Gastroesophageal sphincter (tissue), 4 donors: ENCODE measurements around the gene ETFB. TPM values are rescaled to one million over a fixed set of nuclear protein-coding genes. Genes with fewer than 3 reads are reported as not detected.

ENCODE experiments used
- ATAC-seq: fragments of 150-250 bp; one replicate; pipeline ENCODE4 v1.9.1; 2016; ENCODE audit warnings: mild to moderate bottlenecking, moderate library complexity
- H3K27ac ChIP-seq, 4 donors: fragments of 200-600 bp; sonication (generic) in 3 of 4; 1 replicate in 3 of 4; 2 replicates in 1 of 4; pipeline ENCODE4 v1.5.1; 2016 to 2019
- H3K27me3 ChIP-seq: fragments of 200-600 bp; sonication (generic); one replicate; pipeline ENCODE4 v1.5.1; 2019
- H3K36me3 ChIP-seq, 2 donors: fragments of 200-600 bp; sonication (generic); one replicate each; pipeline ENCODE4 v1.5.1; 2019; ENCODE audit warnings: control low read depth in 1 of 2
- H3K4me1 ChIP-seq, 3 donors: fragments of 200-600 bp; sonication (generic); 1 replicate in 2 of 3; 2 replicates in 1 of 3; pipeline ENCODE4 v1.5.1; 2016 to 2019; ENCODE audit warnings: control low read depth in 2 of 3
- H3K4me3 ChIP-seq, 2 donors: fragments of 200-600 bp; sonication (generic); one replicate each; pipeline ENCODE4 v1.5.1; 2019; ENCODE audit warnings: mild to moderate bottlenecking in 1 of 2, moderate library complexity in 1 of 2
- H3K9me3 ChIP-seq, 3 donors: fragments of 200-600 bp; sonication (generic); one replicate each; pipeline ENCODE4 v1.5.1; 2017 to 2019; ENCODE audit warnings: control low read depth in 2 of 3
- EP300 ChIP-seq: sonication (generic); formaldehyde crosslinking; IDR thresholded peaks from one replicate; pipeline ENCODE4 v1.6.1; 2017; ENCODE audit warnings: antibody characterized with exemption, mild to moderate bottlenecking
- POLR2A ChIP-seq, 2 donors: fragments of 450-650 bp; IDR thresholded peaks; one replicate each; pipeline ENCODE4 v1.6.1; 2017; ENCODE audit warnings: antibody characterized with exemption in 2 of 2, mild to moderate bottlenecking in 2 of 2, moderate library complexity in 1 of 2
- POLR2AphosphoS5 ChIP-seq: sonication (generic); formaldehyde crosslinking; IDR thresholded peaks from one replicate; pipeline ENCODE4 v1.6.1; 2017; ENCODE audit warnings: antibody characterized with exemption
- WGBS, 2 donors: methylation state at CpG; one replicate each; pipeline ENCODE4 v1.1.5; 2018; ENCODE audit warnings: low coverage in 1 of 2; 5-methylcytosine and 5-hydroxymethylcytosine counted together
- total RNA-seq, 4 donors: library from RNA; depleted of rRNA; stranded (reverse); fragments of >200 nt; gene quantifications; one replicate each; pipeline ENCODE4 v1.1.0, GENCODE V29; 2016
- TF ChIP-seq, protein P1 (sequence below), 4 experiments: fragments of 200-600 bp in 2 of 4; fragments of 450-650 bp in 2 of 4; sonication (generic) in 1 of 4; IDR thresholded peaks; one replicate each; pipeline ENCODE4 v1.5.1; 2017 to 2019; ENCODE audit warnings: antibody characterized with exemption in 4 of 4, mild to moderate bottlenecking in 2 of 4, moderate library complexity in 2 of 4

The ETFB gene
- total RNA-seq, 4 donors from 2014 or later: 96.2 to 136 (median 103) TPM

GRCh38 chr19:51365211-51365964, 800 bp downstream of the ETFB start:
- H3K9me3 ChIP-seq: no peaks in the 10 kb centered on the region
- peaks cover 0 to 50% (median 22%) of the 10 kb centered on the region in 3 donors for H3K4me1 ChIP-seq

GRCh38 chr19:51364200-51365106, 1.7 kb downstream of the ETFB start:
- no peaks in the 10 kb centered on the region for H3K27me3 ChIP-seq
- WGBS, 2 donors: 35 to 67% methylated on average over 2 to 8 of the region's 15 CpGs
- no peaks in the 10 kb centered on the region for H3K36me3 ChIP-seq
- no peaks in the 10 kb centered on the region for H3K9me3 ChIP-seq
- TF ChIP-seq POLR2AphosphoS5: no peak
- no peak overlapping the region for H3K4me3 ChIP-seq
- ATAC-seq: no peak
- peak overlapping the region in 3 of 4 donors; percentile 97 to 98 (median 98) for H3K27ac ChIP-seq
- H3K4me1 ChIP-seq: peaks cover 0 to 55% (median 22%) of the 10 kb centered on the region in 3 donors

More at GRCh38 chr19:51365211-51365964, 800 bp downstream of the ETFB start:
- H3K27me3 ChIP-seq: no peaks in the 10 kb centered on the region
- no peak for ATAC-seq
- no peaks in the 10 kb centered on the region for H3K36me3 ChIP-seq
- H3K27ac ChIP-seq: peak overlapping the region; percentile 90 to 98 (median 98)
- no peak for TF ChIP-seq EP300
- no peak for TF ChIP-seq POLR2AphosphoS5
- TF ChIP-seq, protein P1, sequence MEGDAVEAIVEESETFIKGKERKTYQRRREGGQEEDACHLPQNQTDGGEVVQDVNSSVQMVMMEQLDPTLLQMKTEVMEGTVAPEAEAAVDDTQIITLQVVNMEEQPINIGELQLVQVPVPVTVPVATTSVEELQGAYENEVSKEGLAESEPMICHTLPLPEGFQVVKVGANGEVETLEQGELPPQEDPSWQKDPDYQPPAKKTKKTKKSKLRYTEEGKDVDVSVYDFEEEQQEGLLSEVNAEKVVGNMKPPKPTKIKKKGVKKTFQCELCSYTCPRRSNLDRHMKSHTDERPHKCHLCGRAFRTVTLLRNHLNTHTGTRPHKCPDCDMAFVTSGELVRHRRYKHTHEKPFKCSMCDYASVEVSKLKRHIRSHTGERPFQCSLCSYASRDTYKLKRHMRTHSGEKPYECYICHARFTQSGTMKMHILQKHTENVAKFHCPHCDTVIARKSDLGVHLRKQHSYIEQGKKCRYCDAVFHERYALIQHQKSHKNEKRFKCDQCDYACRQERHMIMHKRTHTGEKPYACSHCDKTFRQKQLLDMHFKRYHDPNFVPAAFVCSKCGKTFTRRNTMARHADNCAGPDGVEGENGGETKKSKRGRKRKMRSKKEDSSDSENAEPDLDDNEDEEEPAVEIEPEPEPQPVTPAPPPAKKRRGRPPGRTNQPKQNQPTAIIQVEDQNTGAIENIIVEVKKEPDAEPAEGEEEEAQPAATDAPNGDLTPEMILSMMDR (IDR thresholded peaks at IDR 0.05): no peak
- no peak for TF ChIP-seq POLR2A (IDR thresholded peaks at IDR 0.05)
- 1 to 13% methylated on average over 5 to 7 of the region's 10 CpGs for WGBS, 2 donors
- H3K4me3 ChIP-seq: peak overlapping the region; percentile 74 to 80

DNA sequence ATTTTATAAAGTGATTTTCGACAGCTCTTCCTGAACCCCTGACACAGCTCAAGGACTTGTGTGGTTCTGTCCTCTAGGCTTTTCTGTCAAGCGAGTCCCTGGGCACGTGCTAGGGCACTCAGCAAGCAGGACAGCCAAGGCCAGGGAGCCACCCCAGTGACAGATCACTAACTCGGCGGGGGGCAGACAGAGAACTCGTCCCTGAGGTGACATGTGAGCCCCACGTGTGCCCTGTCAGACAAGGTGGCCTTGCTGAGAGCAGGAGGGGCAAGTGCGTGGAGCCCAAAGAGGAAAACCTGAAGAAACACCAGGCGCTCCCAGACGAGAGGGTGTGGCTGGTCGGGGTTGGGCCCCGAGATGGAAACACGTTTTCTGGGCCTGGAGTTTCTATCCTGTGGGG, 4.9 kb downstream of the ETFB start:
- ATAC-seq: no peak
- Histone ChIP-seq H3K36me3 (no peaks in the 10 kb centered on the region), H3K27me3 (no peaks in the 10 kb centered on the region), H3K27ac (peak overlapping the region in 3 of 4 donors; percentile 45 to 98 (median 97)), H3K9me3 (no peaks in the 10 kb centered on the region), H3K4me3 (no peak overlapping the region), H3K4me1 (peaks cover 0 to 53% (median 17%) of the 10 kb centered on the region in 3 donors)
- TF ChIP-seq POLR2AphosphoS5 (no peak), EP300 (no peak), POLR2A (IDR thresholded peaks at IDR 0.05) (no peak)
- TF ChIP-seq, protein P1 (IDR thresholded peaks at IDR 0.05): no peak
- WGBS, 2 donors: 82 to 100% methylated on average over 1 to 11 of the region's 13 CpGs

DNA sequence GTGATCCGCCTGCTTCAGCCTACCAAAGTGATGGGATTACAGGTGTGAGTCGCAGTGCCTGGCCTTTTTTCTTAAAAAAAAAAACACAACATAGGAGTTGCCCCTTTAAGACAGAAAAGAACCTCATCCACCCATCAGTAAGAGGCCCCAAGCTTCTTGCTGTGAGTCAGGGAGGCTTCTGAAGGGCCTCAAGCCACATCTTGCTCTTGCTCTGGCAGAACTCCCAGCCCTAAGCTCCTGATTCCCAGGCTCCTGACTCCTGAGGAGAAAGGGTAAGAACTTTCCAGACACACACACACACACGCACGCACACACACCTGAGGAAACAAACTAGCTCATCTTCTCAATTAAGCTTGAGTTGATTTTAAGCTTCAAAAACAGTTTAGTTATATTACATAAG, 6.9 kb downstream of the ETFB start:
- no peaks in the 10 kb centered on the region for H3K9me3 ChIP-seq
- H3K4me3 ChIP-seq: no peak overlapping the region
- 32 to 50% methylated on average over 2 to 3 of the region's 4 CpGs for WGBS, 2 donors
- TF ChIP-seq EP300 (no peak), POLR2AphosphoS5 (no peak), POLR2A (IDR thresholded peaks at IDR 0.05) (no peak)
- TF ChIP-seq, protein P1 (IDR thresholded peaks at IDR 0.05): no peak
- H3K27ac ChIP-seq: peak overlapping the region in 3 of 4 donors; percentile 46 to 98 (median 58)
- no peaks in the 10 kb centered on the region for H3K36me3 ChIP-seq
- no peaks in the 10 kb centered on the region for H3K27me3 ChIP-seq
- H3K4me1 ChIP-seq: peaks cover 0 to 44% (median 6%) of the 10 kb centered on the region in 3 donors
- ATAC-seq: no peak

DNA sequence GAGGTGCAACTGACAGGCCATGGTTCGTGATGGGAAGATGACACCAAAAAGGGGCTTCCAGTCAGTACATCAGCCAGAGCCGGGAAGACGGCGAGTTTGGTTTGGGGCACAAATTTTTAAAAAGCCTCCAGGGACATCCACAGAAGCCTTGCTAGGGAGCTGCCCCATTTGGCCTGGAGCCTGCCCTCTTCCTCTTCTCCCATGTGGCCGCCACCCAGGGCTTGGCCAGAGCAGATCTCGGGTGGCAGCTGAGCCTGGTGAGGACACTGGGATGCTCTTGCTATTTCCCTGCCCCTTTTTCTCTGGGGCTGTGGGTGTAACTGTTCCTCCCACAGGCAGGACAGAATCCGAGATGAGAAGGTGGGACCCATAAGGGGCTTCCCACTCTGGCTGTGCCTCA, 8.2 kb downstream of the ETFB start:
- WGBS, 2 donors: 82 to 86% methylated on average over 3 to 4 of the region's 7 CpGs
- no peak for ATAC-seq

More for the DNA sequence above, 8.2 kb downstream of the ETFB start:
- H3K36me3 ChIP-seq: peaks cover 0 to 1% of the 10 kb centered on the region in 2 donors
- no peaks in the 10 kb centered on the region for H3K9me3 ChIP-seq
- H3K27ac ChIP-seq: peak overlapping the region in 1 of 4 donors; percentile 98
- H3K4me1 ChIP-seq: peaks cover 0 to 30% (median 4%) of the 10 kb centered on the region in 3 donors
- no peaks in the 10 kb centered on the region for H3K27me3 ChIP-seq
- H3K4me3 ChIP-seq: no peak overlapping the region
- no peak for TF ChIP-seq POLR2A (IDR thresholded peaks at IDR 0.05)
- no peak for TF ChIP-seq POLR2AphosphoS5
- TF ChIP-seq, protein P1 (IDR thresholded peaks at IDR 0.05): no peak
- no peak for TF ChIP-seq EP300
